CD4-positive, alpha-beta T cell treated with Interleukin-4 for 1 hour (primary cell): Measurements from ENCODE around the gene WNK2.

Experiments used
- DNase-seq, 2 donors: peaks; one replicate each; pipeline ENCODE4 v3.0.0-alpha.2; 2020 to 2022

Gene WNK2

GRCh38 chr9:93186215-93186945 lies 2.4 kb downstream of the WNK2 start:
- DNase-seq, result no peak

GRCh38 chr9:93187047-93187446 lies 3.1 kb downstream of the WNK2 start:
- no peak for DNase-seq

DNA sequence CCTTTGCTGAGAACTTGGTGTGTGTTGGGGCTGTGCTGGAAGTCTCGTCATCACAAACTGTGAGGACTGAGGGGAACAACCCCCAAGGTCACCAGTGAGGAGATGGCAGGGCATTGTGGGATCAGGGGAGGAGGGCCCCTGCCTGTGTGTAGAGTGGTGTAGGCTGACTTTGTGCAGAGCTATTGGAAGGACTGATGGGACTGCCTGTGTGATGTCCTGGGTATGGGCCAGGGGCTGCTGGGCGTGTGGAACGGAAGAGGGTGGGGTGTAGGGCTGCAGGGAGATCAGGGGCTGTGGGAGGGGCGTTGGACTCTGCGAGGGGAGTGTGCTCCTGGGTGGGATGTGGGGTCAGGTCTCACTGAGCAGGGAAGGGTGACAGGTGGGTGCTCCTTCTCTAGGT lies 3.6 kb downstream of the WNK2 start:
- no peak for DNase-seq

- DNase-seq, result no peak
Observed at GRCh38 chr9:93188426-93189368, 4.8 kb downstream of the WNK2 start.

GRCh38 chr9:93189369-93190132 lies 5.6 kb downstream of the WNK2 start:
- DNase-seq, result no peak

DNA sequence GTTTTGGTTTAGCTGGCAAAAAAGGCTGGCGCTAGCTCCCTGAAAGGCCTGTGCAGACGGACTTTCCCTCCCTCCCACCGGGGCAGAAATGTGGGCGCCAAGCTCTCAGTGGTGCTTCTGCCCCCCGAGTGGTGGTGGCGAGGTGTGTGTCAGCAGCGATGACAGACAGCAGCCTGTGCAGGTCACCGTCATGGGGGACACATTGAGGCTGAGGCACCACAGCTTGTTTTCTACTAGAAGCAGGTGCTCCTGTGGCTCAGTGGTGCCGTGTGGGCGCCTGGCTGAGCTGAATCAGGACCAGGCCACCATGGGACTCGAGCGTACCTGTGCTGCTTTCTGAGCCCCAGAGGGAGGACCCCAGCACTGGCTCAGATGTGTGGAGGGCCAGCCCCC lies 6.2 kb downstream of the WNK2 start:
- DNase-seq, result no peak

DNA sequence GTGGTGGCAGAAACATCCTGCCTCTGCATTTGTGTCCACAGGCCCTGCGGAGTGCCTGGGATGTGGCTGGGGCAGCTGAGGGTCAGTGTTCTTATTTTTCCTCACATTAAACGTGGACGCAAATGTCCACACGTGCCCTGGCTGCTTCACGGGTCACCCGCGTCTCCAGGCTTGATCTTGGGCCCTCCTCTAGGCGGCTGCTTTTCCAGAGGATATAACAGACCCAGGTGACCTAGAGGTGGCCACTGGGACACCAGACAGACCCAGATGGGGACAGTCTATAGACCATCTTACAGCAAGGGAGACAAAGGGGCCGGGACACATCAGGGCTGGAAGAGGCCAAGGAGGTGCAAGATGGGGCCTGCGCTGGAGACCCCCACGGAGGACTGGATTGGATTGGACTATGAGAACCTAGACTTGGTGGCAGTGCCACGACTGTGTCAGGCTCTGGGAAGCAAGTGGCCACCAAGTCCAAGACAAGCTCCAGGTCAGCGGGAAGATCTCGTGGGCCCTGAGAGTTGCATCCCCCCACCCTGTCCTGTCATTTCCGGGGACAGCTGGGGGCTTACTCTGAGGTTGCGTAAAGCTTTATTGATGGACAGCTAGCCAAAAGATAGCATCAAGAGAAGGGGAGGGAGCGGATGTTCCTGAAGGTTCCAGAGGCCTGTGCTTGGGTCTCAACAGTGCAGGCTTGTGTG lies 6.9 kb downstream of the WNK2 start:
- no peak for DNase-seq

DNA sequence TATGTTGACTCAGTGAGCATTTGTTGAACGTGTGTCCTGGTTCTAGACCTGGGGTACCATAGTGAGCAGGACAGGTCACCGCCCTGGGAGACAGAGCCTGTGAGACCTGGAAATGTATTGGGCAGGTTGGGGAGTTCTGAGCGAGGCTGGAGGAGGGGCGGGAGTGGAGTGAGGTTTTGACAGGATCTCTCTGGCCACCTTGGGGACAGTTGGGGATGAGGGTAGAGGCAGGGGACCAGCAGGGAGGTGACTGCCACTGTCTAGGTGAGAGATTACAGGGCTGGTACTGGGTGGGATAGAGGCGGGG lies 7.4 kb downstream of the WNK2 start:
- no peak for DNase-seq

GRCh38 chr9:93192721-93193387 lies 8.9 kb downstream of the WNK2 start:
- no peak for DNase-seq

- DNase-seq, result no peak
Observed at GRCh38 chr9:93193388-93194220, 9.7 kb downstream of the WNK2 start.

DNA sequence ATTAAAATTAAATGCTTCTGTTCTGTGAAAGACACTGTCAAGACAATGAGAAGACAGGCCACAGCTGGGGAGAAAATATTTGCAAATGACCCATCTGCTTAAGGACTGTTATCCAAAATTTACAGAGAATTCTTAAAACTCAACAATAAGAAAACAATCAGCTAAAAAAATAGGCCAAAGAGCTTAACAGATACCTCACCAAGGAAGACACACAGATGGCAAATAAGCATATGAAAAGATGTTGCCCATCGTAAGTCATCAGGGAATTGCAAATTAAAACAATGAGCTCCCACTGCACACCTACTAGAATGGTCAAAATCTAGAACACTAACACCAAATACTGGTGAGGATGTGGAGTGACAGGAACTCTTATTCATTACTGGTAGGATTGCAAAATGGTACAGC lies 10.3 kb downstream of the WNK2 start:
- no peak for DNase-seq

DNA sequence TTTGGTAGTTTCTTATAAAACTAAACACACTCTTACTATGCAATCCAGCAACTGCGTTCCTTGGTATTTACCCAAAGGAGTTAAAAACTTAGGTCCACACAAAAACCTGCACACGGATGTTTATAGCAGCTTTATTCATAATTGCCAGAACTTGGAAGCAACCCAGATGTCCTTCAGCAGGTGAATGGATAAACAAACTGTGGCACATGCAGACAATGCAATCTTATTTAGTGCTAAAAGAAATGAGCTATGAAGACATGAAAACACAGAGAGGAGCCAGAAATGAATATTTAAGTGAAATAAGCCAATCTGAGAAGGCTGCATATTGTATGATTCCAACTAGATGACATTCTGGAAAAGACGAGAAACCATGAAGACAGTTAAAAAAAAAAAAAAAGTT lies 10.7 kb downstream of the WNK2 start:
- no peak for DNase-seq

- no peak for DNase-seq
Observed at GRCh38 chr9:93196096-93197055, 12.4 kb downstream of the WNK2 start.

DNA sequence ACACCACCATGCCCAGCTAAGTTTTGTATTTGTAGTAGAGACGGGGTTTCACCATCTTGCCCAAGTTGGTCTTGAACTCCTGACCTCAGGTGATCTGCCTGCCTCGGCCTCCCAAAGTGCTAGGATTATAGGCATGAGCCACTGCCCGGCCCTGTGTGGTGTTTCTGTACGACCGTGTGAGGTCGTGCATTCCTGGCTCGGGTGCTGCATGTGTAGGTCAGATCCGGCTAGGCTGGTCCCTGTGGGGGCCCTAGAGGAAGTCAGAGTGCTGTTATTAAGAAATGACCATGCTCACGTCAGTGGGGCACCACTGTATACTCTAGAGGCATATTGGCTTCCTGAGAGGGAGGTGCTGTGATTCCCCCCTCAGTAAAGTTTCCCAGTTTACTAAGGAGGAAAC lies 13.7 kb downstream of the WNK2 start:
- no peak for DNase-seq

GRCh38 chr9:93198117-93198837 lies 14.3 kb downstream of the WNK2 start:
- no peak for DNase-seq

- no peak for DNase-seq
Observed at GRCh38 chr9:93198838-93199625, 15.1 kb downstream of the WNK2 start.

DNA sequence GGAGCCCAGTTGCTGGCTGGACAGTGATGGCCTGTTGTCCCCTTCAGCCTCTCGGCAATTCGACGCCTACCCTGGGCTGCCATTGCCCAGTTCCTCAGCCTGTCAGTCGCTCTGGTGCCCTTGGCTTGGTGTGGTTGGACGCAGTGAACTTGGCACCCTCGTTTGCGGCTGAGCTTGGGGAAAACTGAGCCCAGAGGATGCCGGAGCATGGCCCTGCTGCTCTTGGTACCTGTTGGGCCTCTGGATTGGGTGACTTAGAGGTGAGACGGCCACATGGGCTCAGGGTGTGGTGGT lies 16.5 kb downstream of the WNK2 start:
- DNase-seq, result no peak

- no peak for DNase-seq
Observed at GRCh38 chr9:93200989-93201334, 17.0 kb downstream of the WNK2 start.
